ENCODE measurements around the gene ENTREP1.
"Not testable (repeated sequence)": the region's sequence is repeated elsewhere in the genome, so short reads cannot be mapped to it uniquely, and the experiment has no call there.

ENTREP1 gene

DNA sequence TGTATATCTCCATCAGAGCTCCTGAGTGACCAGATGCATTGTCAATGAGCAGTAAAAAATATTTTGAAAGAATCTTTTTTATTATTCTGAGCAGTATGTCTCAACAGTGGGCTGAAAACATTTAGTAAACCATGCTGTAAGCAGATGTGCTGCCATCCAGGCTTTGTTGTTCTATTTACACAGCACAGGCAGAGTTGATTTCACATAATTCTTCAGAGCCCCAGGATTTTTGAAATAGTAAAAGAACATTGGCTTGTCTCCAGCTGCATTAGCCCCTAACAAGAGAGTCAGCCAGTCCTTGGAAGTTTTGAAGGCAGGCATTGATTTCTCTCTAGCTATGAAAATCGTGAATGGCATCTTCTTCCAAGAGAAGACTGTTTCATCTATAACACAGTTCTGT lies 25.2 kb upstream of the ENTREP1 start:
- TF ChIP-seq, protein P1, sequence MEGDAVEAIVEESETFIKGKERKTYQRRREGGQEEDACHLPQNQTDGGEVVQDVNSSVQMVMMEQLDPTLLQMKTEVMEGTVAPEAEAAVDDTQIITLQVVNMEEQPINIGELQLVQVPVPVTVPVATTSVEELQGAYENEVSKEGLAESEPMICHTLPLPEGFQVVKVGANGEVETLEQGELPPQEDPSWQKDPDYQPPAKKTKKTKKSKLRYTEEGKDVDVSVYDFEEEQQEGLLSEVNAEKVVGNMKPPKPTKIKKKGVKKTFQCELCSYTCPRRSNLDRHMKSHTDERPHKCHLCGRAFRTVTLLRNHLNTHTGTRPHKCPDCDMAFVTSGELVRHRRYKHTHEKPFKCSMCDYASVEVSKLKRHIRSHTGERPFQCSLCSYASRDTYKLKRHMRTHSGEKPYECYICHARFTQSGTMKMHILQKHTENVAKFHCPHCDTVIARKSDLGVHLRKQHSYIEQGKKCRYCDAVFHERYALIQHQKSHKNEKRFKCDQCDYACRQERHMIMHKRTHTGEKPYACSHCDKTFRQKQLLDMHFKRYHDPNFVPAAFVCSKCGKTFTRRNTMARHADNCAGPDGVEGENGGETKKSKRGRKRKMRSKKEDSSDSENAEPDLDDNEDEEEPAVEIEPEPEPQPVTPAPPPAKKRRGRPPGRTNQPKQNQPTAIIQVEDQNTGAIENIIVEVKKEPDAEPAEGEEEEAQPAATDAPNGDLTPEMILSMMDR (IDR thresholded peaks at IDR 0.05; ENCODE audit: insufficient read depth, low read length, poor library complexity, severe bottlenecking), result no peak
- Histone ChIP-seq H3K4me3 (replicated peaks; ENCODE audit: low read depth, low read length) (no peak overlapping the region), H3K27me3 (replicated peaks; ENCODE audit: control insufficient read depth, insufficient read depth, low read length) (no peaks in the 10 kb centered on the region; the same call in 1 of the 2 replicates), H3K36me3 (ENCODE audit: control insufficient read depth, insufficient read depth, low read length) (no peaks in the 10 kb centered on the region)
- no peak for DNase-seq (ENCODE audit: extremely low read depth, insufficient read length)

DNA sequence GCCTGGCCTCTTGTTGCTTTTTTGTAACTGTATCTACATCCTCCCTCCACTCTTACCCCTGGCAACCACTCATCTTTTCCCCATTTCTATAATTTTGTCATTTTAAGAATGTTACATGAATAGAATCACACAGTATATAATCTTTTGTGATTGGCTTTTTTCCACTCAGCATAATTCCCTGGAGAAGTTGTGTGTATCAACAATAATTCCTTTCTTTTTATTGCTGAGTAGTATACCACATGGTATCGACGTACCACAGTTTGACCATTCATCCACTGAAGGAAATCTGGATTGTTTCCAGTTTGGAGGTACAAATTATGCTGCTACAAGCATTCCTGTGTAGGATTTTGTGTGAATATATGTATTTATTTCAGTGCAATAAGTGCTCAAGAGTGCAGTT lies 21.7 kb upstream of the ENTREP1 start:
- no peak for DNase-seq (ENCODE audit: extremely low read depth, insufficient read length)
- TF ChIP-seq, protein P1 (IDR thresholded peaks at IDR 0.05; ENCODE audit: insufficient read depth, low read length, poor library complexity, severe bottlenecking), result no peak
- H3K4me3 ChIP-seq (replicated peaks; ENCODE audit: low read depth, low read length), result no peak overlapping the region
- H3K36me3 ChIP-seq (ENCODE audit: control insufficient read depth, insufficient read depth, low read length), result no peaks in the 10 kb centered on the region
- H3K27me3 ChIP-seq (replicated peaks; ENCODE audit: control insufficient read depth, insufficient read depth, low read length), result no peaks in the 10 kb centered on the region

DNA sequence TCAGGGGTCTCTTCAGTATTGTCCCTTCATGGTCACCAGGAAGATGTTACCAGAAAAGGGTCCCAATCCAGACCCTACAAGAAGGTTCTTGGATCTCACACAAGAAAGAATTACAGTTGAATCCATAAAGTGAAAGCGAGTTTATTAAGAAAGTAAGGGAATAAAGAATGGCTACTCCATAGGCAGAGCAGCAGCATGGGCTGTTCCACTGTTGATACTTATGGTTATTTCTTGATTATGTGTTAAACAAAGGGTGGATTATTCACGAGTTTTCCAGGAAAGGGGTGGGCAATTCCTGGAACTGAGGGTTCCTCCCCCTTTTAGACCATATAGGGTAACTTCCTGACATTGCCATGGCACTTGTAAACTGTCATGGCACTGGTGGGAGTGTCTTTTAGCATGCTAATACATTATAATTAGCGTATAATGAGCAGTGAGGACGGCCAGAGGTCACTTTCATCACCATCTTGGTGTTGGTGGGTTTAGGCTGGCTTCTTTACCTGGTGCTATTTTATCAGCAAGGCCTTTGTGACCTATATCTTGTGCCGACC lies 18.0 kb upstream of the ENTREP1 start:
- not testable (repeated sequence) for H3K27me3 ChIP-seq (replicated peaks; ENCODE audit: control insufficient read depth, insufficient read depth, low read length); H3K36me3 ChIP-seq (ENCODE audit: control insufficient read depth, insufficient read depth, low read length); H3K4me3 ChIP-seq (replicated peaks; ENCODE audit: low read depth, low read length); DNase-seq (ENCODE audit: extremely low read depth, insufficient read length)

DNA sequence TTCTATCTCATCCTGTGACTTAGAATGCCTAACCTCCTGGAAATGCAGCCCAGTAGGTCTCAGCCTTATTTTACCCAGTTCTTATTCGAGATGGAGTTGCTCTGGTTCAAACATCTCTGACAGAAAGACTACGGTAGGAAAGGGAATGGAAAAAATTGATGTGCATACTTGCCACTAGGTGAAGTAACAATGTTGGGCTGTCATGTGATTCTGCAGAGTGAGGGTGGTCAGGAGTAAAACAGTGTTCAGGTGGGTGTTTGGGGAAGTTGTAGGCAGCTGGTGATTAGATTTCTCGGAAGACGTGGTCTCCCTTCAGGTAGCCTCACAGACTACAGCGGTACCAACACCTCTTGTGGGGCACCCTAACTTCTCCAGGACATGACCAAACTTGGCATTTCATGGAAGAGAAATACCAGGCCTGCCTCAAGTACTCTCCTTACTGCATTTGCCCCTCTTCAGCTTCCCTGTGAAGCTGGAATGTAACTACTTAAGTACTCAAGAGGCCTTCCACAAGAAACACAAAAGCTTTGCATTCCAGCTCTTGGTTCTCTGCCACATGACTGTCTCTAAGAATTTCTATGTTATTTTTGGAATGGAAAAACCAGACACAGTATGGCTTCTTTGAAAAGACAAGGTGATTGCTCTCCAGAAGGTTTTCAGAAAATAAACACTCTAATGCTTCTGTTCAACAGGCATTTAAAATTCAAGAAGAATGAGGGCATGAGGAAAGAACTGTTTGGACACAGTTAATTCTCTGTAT lies 17.4 kb upstream of the ENTREP1 start:
- DNase-seq (ENCODE audit: extremely low read depth, insufficient read length), result no peak
- TF ChIP-seq, protein P1 (IDR thresholded peaks at IDR 0.05; ENCODE audit: insufficient read depth, low read length, poor library complexity, severe bottlenecking), result no peak
- H3K36me3 ChIP-seq (ENCODE audit: control insufficient read depth, insufficient read depth, low read length), result no peaks in the 10 kb centered on the region
- no peak overlapping the region for H3K4me3 ChIP-seq (replicated peaks; ENCODE audit: low read depth, low read length)
- no peaks in the 10 kb centered on the region for H3K27me3 ChIP-seq (replicated peaks; ENCODE audit: control insufficient read depth, insufficient read depth, low read length)

DNA sequence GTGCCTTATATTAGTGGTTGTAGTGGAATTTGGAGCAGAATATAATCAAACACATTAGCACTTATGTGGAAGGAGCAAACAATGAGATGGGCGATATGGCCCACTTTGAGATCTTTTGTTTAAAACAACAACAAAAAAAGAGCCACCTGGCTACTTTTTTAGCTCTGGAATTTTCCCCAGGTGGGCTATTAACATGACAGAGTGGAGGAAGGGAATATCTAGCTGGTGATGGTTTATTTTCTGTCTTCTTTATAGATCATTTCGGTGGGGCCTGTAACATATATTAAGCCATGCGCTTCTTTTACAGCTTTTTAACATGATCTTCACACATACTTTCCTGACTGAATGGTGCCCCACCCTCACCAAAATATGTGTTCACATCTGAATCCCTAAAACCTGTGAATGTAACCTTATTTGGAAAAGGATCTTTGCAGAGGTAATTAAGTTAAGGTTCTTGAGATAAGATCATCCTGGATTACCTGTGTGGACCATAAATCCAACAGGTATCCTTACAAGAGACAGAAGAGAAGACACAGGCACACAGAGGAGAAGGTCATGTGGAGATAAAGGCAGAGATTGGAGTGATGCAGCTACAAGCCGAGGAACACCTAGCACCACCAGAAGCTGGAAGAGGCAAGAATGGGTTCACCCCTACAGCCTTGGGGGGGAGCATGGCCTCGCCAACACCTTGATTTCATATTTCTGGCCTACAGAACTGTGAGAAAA lies 16.6 kb upstream of the ENTREP1 start:
- Histone ChIP-seq H3K36me3 (ENCODE audit: control insufficient read depth, insufficient read depth, low read length) (no peaks in the 10 kb centered on the region), H3K4me3 (replicated peaks; ENCODE audit: low read depth, low read length) (no peak overlapping the region), H3K27me3 (replicated peaks; ENCODE audit: control insufficient read depth, insufficient read depth, low read length) (no peaks in the 10 kb centered on the region)
- TF ChIP-seq, protein P1 (IDR thresholded peaks at IDR 0.05; ENCODE audit: insufficient read depth, low read length, poor library complexity, severe bottlenecking), result no peak
- DNase-seq (ENCODE audit: extremely low read depth, insufficient read length), result no peak

DNA sequence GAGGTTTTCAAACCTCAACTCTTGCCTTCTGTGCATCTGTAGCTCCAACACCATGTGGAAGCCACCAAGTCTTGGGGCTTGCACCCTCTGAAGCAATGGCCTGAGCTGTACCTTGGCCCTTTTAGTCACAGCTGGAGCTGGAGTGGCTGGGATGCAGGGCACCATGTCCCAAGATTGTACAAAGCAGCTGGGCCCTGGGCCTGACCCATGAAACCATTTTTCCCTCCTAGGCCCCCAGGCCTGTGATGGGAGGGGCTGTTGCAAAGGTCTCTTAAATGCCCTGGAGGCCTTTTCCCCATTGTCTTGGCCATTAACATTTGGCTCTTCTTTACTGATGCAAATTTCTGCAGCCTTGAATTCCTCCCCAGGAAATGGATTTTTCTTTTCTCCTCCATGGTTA lies 11.8 kb upstream of the ENTREP1 start:
- TF ChIP-seq, protein P1 (IDR thresholded peaks at IDR 0.05; ENCODE audit: insufficient read depth, low read length, poor library complexity, severe bottlenecking), result no peak
- Histone ChIP-seq H3K4me3 (replicated peaks; ENCODE audit: low read depth, low read length) (no peak overlapping the region), H3K36me3 (ENCODE audit: control insufficient read depth, insufficient read depth, low read length) (no peaks in the 10 kb centered on the region), H3K27me3 (replicated peaks; ENCODE audit: control insufficient read depth, insufficient read depth, low read length) (no peaks in the 10 kb centered on the region; the same call in 1 of the 2 replicates)
- no peak for DNase-seq (ENCODE audit: extremely low read depth, insufficient read length)

Measured in GM06990 (cell line).